ENCODE data around the gene AOX1.
"Not testable (repeated sequence)": the region's sequence is repeated elsewhere in the genome, so short reads cannot be mapped to it uniquely, and the experiment has no call there.

Gene AOX1

GRCh38 chr2:200603972-200604371 is 18.2 kb downstream of the AOX1 start:
- DNase-seq = no peak

- DNase-seq = no peak
These were observed 18.9 kb downstream of the AOX1 start for GRCh38 chr2:200604571-200605255.

GRCh38 chr2:200608341-200609027 is 22.7 kb downstream of the AOX1 start:
- no peak for DNase-seq

GRCh38 chr2:200609028-200609614 is 23.3 kb downstream of the AOX1 start:
- no peak for DNase-seq

GRCh38 chr2:200610217-200610616 is 24.4 kb downstream of the AOX1 start:
- DNase-seq = not testable (repeated sequence)

GRCh38 chr2:200613692-200614091 is 27.9 kb downstream of the AOX1 start:
- DNase-seq = no peak

GRCh38 chr2:200614249-200614648 is 28.4 kb downstream of the AOX1 start:
- no peak for DNase-seq

- no peak for DNase-seq
These were observed 29.4 kb downstream of the AOX1 start for GRCh38 chr2:200615247-200615646.

GRCh38 chr2:200616193-200616592 is 30.4 kb downstream of the AOX1 start:
- DNase-seq = no peak

GRCh38 chr2:200616656-200617055 is 30.8 kb downstream of the AOX1 start:
- DNase-seq = no peak

GRCh38 chr2:200617156-200618053 is 31.6 kb downstream of the AOX1 start:
- no peak for DNase-seq

- no peak for DNase-seq
These were observed 32.2 kb downstream of the AOX1 start for GRCh38 chr2:200618054-200618419.

GRCh38 chr2:200618590-200619021 is 32.8 kb downstream of the AOX1 start:
- DNase-seq = no peak

GRCh38 chr2:200619279-200619678 is 33.5 kb downstream of the AOX1 start:
- DNase-seq = no peak

GRCh38 chr2:200620606-200621390 is 35.0 kb downstream of the AOX1 start:
- no peak for DNase-seq

GRCh38 chr2:200622106-200622505 is 36.3 kb downstream of the AOX1 start:
- no peak for DNase-seq

GRCh38 chr2:200624026-200624425 is 38.2 kb downstream of the AOX1 start:
- no peak for DNase-seq

GRCh38 chr2:200624658-200625057 is 38.8 kb downstream of the AOX1 start:
- no peak for DNase-seq

GRCh38 chr2:200625282-200625681 is 39.5 kb downstream of the AOX1 start:
- no peak for DNase-seq

- no peak for DNase-seq
These were observed 40.1 kb downstream of the AOX1 start for GRCh38 chr2:200625958-200626363.

- DNase-seq = no peak
These were observed 41.4 kb downstream of the AOX1 start for GRCh38 chr2:200627110-200627770.

- DNase-seq = not testable (repeated sequence)
These were observed 42.6 kb downstream of the AOX1 start for GRCh38 chr2:200628461-200628860.
